ENCODE results near the gene PLPPR2.
"Not testable (repeated sequence)": the region's sequence is repeated elsewhere in the genome, so short reads cannot be mapped to it uniquely, and the experiment has no call there.

The PLPPR2 gene

GRCh38 chr19:11373885-11374432 lies 18.7 kb downstream of the PLPPR2 start:
- DNase-seq (ENCODE audit: low read depth) = no peak

- peak; percentile 100 for DNase-seq (ENCODE audit: low read depth)
Observed at GRCh38 chr19:11374433-11375142, 19.4 kb downstream of the PLPPR2 start, which contains the start of gene SWSAP1. SWSAP1 (plus strand) TSS chr19:11374666; CDS start chr19:11374681, 15 bp downstream.

GRCh38 chr19:11375143-11375948 lies 20.1 kb downstream of the PLPPR2 start:
- no peak for DNase-seq (ENCODE audit: low read depth)

DNA sequence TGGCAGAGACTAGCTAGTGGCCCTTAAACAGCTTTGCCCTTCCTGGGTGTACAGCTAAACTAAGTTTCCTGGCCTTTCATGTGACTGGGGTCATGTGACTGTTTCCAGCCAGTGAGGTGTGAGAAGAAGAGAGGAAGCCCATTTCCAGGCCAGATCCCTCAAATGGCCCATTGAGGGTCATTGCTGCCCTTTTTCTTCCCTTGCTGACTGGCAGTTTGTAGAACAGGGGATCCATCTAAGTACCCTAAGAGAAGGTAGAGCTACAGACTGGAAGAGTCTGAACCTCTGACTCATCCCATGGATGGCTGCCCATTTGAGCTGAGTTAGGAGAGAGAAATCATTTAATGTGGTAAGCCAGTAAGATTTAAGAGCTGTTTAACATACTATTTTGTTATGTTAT lies 22.0 kb downstream of the PLPPR2 start:
- DNase-seq (ENCODE audit: low read depth) = peak; percentile 93

DNA sequence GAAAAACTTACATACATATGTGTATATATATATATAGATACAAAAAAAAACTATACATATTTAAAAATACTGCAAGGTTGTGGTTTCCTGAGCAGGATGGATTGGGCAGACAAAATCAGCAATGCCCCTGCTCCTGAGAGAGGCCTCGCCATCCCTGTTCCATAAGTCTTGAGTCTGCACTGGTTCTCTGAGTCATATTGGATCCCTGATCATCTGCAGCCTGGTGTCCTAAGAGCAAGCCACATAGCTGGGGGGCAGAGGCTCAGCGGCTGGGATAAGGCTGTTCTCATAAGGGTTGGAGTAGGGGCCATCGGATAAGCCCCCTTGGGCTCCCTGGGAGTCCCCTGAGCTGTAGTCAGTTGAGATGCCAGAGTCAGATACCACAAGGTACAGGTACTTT lies 22.5 kb downstream of the PLPPR2 start:
- DNase-seq (ENCODE audit: low read depth) = no peak

GRCh38 chr19:11378319-11379189 lies 23.3 kb downstream of the PLPPR2 start:
- DNase-seq (ENCODE audit: low read depth) = peak; percentile 74

DNA sequence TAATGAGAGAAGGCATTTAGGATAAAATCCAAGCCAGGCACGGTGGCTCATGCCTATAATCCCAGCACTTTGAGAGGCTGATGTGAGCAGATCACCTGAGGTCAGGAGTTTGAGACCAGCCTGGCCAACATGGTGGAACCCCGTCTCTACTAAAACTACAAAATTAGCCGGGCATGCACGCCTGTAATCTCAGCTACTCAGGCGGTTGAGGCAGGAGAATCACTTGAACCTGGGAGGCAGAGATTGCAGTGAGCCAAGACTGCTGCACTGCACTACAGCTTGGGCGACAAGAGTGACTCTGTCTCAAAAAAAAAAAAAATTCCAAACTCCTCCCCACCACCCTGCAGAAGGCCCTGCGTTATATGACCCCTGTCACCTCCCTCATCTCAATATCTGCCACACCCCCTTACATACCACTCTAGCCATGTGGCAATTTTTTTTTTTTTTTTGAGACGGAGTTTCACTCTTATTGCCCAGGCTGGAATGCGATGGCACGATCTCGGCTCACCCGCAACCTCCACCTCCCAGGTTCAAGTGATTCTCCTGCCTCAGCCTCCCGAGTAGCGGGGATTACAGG lies 24.1 kb downstream of the PLPPR2 start:
- DNase-seq (ENCODE audit: low read depth) = not testable (repeated sequence)

DNA sequence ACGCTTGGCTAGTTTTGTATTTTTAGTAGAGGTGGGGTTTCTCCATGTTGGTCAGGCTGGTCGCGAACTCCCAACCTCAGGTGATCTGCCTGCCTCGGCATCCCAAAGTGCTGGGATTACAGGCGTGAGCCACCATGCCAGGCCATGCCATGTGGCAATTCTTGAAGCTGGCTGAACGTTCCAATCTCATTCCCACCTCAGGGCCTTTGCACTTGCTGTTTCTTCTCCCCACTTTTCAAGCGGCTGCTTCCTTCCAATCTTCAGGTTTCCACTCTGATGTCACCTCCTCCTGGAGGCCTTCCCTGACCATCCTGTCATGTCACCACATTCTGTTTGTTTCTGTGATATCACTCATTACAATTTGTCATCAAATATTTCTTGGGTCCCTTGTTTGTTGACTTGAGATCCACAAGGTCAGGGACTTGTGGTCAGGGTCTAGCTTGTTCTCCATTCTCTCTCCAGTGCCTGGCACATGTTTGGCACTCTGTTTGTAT lies 24.7 kb downstream of the PLPPR2 start:
- no peak for DNase-seq (ENCODE audit: low read depth)

DNA sequence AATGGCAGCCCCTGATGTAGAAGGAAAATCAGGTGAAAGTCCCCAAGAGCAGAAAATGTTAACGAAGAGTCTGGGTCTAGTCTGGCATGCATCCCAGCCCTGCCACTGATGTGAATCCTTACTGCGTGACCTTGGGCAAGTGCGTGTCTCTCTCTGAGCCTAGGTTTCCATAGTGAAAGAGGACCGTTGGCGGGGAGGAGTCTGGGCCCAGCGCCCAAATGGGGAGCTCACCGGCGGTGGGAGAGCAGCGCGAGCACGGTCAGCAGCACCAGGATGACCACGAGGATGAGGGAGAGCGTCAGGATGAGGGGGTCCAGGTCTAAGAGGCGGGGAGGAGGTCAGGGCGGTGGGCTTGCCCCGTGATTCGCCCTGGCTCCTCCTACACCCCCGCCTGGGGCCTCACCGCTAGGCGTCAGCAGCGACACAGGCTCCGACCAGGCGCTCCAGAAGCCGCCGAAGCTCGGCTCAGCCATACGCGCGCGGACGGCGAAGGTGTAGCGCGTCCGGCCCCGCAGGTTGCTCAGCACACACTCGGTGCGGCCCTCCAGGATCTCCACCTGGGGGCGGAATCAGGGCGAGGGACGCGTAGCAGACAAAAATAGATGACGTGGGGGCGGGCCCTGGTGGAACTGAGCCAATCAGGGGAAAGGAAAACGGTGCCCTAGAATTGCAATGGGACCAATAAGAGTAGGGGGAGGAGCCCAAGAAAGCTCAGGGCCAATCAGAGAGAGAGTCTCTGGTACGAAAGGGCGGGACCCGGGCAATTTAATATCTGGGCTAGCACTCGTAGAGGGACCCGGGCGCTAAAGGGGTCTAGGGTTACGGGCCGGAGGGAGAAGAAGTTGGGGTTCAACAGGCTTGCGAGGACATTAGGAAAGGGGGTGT lies 25.7 kb downstream of the PLPPR2 start:
- DNase-seq (ENCODE audit: low read depth) = peak; percentile 98

- no peak for DNase-seq (ENCODE audit: low read depth)
Observed at GRCh38 chr19:11382898-11383705, 27.9 kb downstream of the PLPPR2 start.

DNA sequence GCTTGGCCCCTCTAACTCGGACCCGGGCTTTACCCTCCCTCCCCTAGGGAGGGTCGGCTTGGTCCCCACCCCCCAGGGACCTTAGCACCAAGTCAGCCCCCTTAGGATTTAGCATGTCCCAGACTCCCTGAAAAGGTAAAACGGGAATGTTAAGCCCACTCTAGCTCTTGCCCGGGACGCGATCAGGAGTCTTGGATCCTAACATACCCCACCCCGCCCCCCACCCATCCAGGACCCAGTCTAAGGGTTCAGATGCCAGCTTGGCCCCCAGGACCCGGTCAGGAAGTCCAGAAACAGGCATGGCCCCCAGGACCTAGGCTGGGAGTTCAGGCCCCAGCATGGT lies 28.4 kb downstream of the PLPPR2 start:
- DNase-seq (ENCODE audit: low read depth) = no peak

GRCh38 chr19:11384778-11385129 lies 29.5 kb downstream of the PLPPR2 start:
- DNase-seq (ENCODE audit: low read depth) = no peak

DNA sequence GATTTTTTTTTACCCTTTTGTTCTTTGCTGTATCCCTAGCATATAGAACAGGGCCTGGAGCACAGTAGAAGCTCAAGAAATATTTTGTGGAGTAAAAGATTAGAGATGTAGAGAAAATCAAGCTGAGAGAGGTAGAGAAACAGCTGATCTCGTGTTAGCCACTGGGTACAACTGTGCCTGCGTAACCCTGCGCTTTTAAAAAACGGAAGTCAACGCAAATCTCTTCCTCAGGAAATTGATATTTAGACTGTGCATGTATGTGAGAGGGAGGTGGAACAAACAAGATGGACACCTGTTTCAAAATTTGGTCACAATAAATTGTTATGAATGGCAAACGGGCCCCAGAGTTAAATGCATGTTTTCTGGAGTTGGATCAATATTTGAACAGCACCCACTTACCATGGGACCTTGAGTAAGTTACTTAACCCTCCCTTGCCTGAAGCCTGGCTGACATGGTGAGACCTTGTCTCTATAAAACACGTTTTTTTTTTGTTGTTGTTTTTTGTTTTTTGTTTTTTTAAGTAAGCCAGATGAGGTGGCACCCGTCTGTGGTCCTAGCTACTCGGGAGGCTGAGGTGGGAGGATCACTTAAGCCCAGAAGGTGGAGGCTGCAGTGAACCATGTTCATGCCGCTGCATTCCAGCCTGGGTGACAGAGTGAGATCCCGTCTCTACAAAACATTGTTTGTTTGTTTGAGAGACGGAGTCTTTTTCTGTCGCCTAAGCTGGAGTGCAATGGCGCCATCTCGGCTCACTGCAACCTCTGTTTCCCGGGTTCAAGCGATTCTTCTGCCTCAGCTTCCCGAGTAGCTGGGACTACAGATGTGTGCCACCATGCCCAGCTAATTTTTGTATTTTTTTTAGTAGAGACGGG lies 32.2 kb downstream of the PLPPR2 start:
- no peak for DNase-seq (ENCODE audit: low read depth)

DNA sequence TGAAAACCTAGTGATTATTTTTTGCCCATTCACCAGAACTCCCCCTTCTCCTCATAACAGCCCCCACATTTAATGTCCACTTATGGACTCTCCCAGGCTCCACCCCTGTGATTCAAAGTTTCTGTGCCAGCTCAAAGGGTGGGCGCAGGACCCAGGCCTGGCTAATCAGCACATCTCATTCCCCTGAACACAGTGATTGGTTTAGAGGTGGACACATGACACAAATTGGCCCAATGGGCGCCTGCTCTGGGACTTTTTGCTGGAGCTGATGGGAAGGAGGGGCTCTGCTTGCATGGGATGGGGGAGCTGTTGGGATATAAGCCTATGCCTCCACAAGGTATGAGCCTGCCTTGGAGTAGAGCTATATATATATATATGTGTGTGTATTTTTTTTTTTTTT lies 35.1 kb downstream of the PLPPR2 start:
- DNase-seq (ENCODE audit: low read depth) = no peak

GRCh38 chr19:11390933-11391680 lies 35.9 kb downstream of the PLPPR2 start:
- DNase-seq (ENCODE audit: low read depth) = no peak

DNA sequence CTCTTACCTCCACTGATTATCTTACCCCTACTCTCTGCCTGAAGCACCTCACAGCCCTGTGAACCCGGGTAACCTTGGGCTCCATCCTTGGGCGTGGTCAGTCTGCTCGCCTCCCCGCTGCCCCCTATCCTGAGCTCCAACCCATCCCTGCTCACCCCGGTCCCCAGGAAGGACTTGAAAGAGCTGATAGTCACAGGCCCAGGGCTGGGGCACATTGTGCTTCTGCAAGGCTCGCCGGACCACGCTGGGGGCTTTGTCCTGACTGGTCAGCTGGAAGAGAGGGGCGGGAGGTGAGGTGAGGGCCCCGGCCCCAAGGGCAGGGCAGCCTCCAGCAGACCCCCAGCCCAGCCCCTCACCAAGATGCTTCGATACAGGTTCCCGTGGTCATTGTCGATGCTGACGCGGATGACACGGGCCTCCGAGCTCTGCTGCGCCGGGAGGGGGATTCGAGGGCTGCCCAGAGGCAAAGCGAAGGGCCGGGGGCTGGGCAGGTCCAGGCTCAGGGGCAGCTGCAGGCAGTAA lies 41.9 kb downstream of the PLPPR2 start:
- no peak for DNase-seq (ENCODE audit: low read depth)

DNA sequence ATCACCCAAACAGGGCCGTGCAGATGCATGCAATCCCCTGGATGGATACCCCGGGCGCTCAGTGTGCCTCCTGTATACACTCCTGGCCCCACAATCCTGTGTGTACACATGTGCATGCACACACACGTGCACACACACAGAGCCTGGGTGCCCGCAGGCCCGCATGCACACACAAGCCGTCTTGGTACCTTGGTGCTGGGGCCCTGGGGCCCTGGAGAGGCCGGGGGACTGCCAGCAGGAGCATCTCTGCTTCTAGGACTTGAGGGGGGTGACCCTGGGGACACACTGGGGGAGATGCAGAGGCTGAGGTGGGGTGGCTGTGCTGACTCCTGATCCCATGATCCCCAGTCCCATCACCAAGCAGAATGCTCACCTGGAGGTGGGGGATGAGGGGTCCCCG lies 44.4 kb downstream of the PLPPR2 start:
- no peak for DNase-seq (ENCODE audit: low read depth)

DNA sequence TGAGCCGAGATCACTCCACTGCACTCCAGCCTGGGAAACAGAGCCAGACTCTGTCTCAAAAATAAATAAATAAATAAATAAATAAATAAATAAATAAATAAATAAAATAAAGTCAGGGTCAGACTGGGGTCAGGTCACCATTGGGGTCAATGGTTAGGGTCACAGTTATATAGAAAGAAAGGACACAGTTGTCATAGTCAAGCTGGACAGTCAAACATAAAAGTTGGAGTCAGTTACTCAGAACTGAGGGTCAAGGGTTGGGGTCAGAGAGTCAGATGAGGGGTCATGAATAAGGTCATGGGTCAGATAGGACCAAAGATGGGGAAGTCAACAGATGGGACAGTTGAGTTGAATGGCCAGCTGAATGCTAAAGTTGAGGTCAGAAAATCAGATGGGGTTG lies 45.6 kb downstream of the PLPPR2 start:
- no peak for DNase-seq (ENCODE audit: low read depth)
